ENCODE results near the gene ATF7. TPM values are rescaled to one million over a fixed set of nuclear protein-coding genes. Genes with fewer than 3 reads are reported as not detected.
A peak's percentile ranks its signal among the peaks of the same experiment; 100 is the strongest.
"Not testable (repeated sequence)": the region's sequence is repeated elsewhere in the genome, so short reads cannot be mapped to it uniquely, and the experiment has no call there.

ATF7 gene
- total RNA-seq, 1 experiment from 2014 or later: 31.6 TPM

DNA sequence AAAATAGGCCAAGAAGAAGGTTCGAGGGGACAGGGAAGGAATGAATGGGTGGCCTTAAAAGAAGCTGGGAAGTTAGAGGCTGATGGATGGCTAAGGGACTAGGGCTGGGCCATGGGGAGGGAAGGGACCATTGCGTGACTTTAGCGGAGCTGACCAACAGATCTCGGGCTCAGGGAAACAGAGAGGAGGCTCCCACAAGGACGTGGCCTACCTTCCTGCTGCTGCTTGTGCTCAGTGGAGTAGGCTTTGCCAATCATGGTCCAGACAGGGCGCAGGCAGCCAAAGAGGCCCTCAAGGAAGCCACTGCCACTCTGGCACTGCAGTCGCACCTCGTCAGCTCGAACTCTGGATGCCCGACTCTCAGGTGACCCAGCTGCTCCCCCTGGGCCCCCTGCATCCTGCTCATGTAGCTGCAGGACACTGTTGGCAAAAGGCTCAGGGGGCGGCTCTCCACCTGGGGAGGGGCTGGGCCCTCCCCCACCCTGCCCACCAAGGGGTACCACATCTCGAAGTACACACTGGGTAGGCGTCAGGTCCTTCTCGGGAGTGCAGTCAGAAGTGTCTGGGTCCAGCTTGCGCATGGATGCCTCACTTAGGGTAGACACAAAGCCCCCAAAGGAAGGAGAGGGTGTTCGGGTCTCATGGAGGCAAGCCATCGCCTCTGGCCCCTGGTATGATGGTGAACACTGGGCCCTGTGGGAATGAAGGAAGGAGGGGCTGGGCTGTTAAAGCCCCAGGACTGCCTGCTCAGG, 139.3 kb downstream of the ATF7 start:
- DNase-seq (ENCODE audit: extremely low read depth, low read depth): no peak

DNA sequence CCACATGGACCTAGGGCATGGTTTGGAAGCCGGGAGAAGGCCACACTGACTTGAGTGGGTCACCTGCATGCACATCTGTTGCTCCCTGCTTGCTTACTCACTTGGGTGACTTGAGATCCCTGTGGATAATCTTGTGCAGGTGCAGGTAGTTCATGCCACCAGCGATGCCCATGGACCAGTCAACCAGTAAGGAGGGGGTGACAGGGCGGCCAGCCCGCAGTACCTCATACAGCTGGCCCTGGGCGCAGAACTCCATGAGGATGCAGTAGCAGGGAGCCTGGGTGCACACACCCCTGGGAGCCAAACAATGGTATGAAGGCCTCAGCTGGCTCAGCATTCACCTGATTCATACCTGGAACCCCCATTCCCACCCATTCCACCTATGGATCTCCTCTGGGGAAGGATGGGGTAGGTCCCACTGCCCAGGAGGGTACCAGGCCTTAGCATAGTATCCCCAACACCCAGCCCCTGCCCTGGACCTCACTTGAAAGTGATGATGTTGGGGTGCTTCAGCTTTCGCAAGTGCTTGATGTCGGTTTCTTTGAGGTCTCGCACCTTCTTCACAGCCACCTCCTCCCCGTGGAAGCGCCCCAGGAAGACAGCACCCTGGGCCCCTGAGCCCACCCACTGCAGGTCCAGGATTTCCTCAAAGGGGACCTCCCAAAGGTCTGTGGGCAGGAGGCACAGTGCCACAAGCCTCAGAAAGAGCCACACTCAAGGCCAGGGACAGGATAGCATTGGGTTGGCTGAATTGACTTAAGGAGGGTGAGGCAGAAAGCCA, 140.0 kb downstream of the ATF7 start:
- no peak for DNase-seq (ENCODE audit: extremely low read depth, low read depth)

DNA sequence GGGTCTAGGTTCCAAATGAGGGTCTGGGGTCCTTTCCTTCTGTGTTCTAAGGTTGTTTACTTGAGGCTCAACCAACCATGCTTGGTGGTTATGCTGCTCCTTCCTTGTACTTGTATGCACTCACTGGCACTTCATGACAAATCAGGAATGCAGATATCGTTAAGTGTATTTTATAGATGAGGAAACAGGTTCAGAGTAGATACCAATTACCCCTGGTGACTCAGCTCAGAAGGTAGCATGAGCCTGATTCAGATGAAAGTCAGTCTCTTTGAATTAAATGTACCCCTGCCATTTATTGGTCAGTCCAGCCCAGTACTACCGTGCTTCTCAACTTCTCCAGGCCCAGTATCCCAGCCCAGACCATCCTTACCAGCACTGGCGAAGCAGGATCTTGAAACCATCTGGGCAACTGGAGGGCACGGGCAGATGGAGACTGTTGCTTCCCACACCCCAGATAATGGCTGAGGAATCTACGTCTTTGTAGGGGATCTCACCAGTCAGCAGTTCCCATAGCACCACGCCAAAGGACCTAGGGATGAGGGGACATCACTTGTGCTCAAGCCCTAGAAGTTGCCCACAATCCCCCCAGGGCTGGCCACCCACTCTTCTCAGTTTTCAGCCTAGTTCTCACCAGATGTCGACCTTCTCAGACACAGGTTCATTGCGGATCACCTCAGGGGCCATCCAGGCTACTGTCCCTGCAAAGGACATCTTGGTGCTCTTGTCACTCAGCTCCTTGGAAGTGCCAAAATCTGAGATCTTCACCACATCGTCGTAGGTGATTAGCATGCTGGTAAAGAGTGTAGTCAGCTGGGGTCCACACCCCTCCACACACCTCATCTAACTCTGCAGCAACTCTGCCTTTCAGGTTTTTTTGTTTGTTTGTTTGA, 141.3 kb downstream of the ATF7 start:
- DNase-seq (ENCODE audit: extremely low read depth, low read depth): no peak

DNA sequence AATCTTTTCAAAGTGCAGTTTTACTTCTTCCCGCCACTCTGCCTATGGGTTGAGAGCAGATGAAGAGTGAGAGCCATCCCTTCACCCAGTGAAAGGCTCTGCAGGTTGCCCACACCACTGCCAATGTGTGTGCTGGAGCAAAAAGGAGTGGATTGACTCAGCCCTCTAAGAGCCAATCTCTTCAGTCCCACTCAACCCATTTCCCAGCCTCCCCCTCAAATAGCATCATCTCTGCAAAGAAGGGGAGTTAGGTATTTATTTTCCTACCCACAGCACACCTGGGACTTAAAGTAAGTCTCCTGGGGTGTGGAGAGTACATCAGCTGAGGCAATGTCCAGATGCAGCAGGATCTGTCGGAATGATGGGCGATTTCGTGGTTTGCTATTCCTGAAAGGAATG, 142.2 kb downstream of the ATF7 start:
- no peak for DNase-seq (ENCODE audit: extremely low read depth, low read depth)

DNA sequence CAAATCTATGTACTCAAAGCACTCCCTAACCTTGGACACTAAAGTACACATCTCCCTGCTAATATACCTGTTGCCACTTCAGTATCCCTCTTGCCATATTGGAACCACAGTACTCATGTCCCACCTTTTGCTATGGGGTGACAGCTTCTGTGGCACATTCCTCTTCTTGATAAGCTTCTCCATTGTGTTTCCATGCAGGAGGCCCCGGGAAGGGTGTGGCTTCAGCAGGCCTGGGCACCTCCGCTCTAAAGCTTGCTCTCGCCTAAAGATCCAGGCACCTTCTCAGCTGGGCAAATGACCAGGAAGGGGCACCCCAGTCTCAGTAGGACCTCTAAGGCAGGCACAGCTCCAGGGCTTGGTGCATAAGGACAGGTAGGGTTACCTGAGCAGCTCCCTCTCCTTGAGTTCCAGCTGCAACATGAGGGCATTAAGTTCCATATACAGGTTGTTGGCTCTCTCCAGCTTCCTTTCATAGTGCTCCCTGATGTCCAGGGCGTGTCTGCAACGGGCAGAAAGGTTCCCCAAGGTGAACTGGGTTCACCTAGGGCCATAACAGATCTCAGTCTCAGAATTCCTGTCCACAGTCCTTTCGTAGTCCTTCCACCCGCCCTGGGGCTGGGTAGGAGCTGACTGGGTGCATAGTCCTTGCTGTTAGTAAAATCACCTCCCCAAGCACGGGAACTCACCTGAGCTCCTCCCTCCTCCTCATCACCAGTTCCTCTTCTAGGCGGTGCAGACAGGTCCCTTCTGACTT, 142.8 kb downstream of the ATF7 start:
- no peak for DNase-seq (ENCODE audit: extremely low read depth, low read depth)

DNA sequence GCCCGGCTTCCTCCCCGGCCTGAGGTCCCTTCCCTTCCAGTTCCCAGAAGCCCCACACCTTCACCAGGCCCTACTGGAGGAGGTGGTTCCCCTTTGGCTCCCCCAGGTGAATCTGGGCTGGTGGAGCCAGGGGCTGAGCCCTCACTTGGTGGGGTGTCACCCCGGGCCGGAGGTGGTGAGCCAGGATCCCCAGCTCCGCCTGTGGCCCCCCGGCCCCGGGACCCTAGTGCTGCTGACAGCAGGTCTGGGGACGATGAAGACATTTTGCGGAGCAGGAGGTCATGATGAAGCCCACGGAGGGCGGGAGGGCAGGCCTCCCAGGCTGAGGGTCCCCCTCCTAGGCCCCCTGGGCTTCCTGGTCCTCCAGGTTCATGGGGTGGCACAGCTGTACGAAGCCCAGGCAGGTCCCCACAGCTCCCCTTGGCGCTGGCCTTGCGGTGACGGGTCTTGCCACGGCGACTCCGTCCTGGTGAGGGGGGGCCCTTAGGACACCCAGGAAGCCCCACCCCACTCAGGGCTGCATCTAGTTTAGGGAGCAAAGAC, 143.5 kb downstream of the ATF7 start:
- no peak for DNase-seq (ENCODE audit: extremely low read depth, low read depth)

DNA sequence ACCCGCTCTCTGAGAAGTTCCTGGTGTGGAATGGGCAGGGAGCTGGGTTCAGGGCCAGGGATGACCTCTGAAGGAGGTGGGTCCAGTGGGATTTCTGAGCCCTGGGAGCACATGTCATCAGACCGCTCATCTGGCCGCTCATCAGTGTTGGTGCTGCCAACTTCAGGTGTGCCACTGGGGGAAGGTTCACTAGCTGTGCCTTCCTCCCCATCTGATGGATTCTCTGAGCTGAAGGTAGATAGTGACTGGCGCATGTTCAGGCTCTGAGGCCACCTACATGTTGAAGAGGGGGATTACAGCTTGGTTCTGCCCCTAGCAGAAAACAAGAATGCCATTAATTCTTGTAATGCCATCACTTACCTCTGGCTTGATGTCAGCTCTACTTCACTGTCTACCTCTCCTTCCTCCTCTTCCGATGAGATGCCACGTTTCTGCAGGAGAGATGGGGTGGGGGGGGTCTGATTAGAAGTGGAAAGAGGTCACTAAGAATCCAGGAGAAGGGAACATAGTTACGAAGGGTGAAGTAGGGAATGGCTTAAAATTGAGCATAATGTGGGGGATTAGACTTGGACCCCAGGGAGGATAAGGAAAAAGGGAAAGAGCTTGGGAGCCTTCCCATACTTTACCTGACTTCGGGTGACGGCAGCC, 144.1 kb downstream of the ATF7 start:
- no peak for DNase-seq (ENCODE audit: extremely low read depth, low read depth)

DNA sequence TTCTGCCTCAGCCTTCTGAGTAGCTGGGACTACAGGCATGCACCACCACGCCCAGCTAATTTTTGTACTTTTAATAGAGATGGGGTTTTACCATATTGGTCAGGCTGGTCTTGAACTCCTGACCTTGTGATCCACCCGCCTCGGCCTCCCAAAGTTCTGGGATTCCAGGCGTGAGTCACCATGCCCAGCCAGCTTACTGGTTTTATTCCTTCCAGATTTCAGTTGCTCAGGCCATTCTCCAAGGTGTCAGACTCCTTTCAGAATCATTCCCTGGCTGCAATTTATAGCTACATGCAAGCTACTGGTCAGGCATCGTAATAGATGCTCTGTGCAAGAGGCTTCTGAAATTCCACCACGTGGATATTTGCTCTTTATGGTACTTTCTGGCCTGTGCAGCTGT, 144.7 kb downstream of the ATF7 start:
- not testable (repeated sequence) for DNase-seq (ENCODE audit: extremely low read depth, low read depth)

DNA sequence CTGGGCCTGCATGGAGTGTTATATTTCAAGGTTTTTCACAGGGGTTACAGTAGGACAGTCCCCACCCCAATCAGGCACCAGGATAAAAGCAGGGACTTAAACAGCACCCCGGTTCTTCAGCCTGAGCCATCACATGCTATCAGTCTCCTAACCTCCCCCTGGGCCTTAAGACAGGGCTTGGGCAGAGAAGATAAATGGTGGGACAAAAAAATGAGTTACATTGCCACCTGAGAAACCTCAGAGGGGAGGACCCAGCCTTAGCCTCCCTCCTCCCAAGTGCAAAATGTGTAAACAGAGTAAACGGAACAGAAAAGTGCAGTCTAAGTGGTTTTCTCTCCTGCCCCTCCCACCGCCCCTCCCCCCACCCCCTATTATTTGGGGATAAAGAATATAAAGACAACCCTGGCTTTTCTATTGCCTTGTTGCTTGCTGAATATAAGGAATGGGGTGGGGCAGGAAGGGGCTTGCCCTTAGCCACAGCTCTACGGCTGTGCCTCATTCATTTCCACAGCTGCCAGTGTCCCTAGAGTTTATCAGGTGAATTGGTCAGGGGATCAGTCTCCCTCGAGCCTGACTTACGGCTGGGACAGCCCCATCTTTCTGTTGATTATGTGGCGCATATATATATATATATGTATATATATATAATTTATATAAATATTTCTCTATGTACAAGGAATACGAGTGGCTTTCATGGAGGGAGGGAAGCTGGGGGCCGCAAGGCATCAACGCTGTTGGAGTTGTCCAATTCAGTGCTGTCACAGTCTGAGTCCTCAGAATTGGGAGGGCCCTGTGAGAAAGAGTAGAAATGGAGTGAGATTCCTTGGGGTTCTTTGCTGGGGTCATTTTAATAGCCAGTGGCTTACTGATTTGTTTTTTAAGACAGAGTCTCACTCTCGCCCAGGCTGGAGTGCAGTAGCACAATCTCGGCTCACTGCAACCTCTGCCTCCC, 145.4 kb downstream of the ATF7 start:
- DNase-seq (ENCODE audit: extremely low read depth, low read depth): no peak

DNA sequence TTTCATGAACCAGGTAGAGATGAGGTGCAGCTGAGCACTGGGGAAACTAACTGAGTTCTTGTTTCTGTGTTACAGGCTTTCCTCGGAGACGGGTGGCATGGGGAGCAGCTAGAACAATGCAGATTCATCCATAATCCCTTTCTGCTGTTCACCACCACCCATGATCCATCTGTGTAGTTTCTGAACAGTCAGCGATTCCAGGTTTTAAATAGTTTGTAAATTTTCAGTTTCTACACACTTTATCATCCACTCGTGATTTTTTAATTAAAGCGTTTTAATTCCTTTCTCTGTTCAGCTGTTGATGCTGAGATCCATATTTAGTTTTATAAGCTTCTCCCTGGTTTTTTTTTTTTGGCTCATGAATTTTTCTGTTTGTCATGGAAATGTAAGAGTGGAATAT, 146.9 kb downstream of the ATF7 start:
- no peak for DNase-seq (ENCODE audit: extremely low read depth, low read depth)

DNA sequence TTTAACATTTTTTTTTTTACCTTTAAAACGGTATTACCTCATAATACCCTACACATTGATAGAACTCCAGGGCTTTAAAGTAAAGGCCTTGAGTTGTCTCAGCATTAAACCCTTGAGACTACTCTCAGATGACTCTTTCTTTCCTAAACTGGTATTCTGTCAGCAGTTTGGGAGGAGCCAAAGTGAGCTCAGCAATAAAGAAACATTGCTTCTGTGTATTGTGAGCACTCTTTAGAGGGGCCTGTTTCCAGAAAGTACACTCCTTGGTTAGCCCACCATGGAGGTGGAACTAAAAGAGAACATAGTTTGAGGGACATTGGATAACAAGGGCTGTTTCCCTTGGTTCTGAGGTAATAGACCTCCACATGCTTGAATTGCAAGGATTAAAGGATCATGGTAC, 147.3 kb downstream of the ATF7 start:
- no peak for DNase-seq (ENCODE audit: extremely low read depth, low read depth)

DNA sequence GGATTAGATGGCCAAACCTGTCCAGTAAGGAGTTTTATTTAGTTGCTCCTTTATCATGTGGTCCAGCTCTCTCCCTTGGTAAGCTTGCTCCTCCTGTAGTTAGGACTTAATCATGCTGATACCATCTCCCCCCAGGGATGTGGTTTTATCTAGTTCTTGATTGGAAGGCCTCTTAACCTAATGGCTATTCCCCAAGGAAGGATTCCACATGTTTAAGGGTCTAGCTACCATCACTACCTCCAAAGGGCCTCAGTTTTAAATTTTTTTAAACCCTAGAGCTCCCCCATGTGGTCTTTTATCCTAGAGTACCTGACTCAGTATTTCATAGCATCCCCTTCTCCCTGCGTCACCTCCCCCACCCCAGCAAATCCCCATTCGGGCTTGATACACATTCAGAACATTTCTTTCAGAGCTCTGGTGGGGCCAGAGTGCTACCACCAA, 149.4 kb downstream of the ATF7 start:
- peak; percentile 44 for DNase-seq (ENCODE audit: extremely low read depth, low read depth)

DNA sequence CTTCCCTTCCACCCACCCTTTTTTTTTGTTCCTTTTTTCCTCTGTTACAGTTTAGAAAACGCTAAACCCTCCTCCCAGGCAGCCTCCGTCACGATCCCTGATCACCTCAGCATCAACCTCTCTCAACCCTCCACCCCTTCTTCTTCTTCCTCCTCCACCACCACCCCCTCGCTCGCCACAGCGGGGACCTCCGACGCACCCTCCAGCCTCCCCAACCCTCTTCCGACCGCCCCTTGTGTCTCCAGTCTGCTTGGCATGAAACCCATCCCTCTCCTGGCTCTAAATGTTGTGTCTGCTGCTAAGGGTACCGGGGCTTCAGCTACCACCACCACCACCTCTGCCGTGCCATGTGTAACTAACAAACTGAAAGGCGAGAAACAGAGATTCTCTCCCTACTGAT, 151.4 kb downstream of the ATF7 start:
- DNase-seq (ENCODE audit: extremely low read depth, low read depth): no peak

DNA sequence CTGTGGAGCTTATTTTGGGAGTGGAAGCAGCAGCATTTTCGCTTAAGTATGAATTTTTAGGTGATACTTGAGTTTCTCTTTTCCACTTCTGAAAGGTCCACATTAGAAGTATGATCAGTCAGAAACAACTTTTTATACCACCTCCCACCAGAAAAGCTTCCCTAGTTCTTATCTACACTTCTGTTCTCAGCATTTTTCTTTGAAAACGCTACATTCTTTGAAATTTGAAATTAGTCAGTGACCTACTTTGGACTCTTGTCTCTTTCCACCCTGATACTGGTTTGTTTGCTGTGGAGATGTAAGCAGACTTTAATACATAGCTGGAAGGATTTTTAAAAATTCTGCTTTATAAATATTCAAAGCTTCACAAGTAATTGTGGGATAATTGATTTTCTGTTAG, 152.1 kb downstream of the ATF7 start:
- DNase-seq (ENCODE audit: extremely low read depth, low read depth): no peak

DNA sequence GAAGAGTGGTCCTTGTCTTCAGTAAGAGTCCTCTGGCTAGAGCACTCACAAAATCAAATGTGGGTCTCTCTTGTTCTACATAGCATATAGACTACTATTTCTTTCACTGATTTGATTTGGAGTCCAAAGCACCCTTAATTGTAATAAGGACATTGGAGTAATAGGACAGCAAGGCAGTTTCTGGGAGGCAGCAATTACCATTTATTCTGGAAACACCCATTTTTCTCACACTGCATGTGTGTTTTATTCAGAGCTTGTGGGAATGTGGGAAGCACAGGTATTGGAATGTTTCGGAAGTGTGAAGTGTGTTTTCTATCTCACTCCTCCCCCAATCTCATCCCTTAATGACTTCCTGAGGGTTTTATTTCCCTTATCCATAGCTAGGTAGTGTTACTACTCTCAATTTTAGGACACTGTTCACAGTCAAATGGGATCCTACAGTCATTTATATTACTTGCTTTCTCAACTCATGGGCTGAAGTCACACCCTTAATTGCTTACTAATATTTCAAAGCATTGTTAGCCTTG, 154.1 kb downstream of the ATF7 start:
- DNase-seq (ENCODE audit: extremely low read depth, low read depth): no peak

DNA sequence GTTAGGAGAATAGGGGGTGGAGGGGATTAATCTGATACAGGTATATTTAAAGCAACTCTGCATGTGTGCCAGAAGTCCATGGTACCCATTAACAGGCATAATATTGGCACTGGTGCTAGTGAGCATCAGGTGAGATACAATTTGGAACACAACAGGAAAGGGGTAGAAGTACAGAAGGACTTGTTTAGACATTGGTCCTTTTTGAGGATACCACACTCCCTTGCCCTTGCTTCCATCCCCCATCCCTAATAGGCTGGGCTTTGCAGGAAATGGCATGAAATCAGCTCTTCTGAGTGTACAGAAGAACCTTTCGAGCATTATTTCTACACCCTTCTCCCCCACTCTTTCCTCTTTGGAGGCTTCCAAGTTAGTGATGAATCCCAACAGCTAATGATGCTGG, 157.9 kb downstream of the ATF7 start:
- DNase-seq (ENCODE audit: extremely low read depth, low read depth): no peak

DNA sequence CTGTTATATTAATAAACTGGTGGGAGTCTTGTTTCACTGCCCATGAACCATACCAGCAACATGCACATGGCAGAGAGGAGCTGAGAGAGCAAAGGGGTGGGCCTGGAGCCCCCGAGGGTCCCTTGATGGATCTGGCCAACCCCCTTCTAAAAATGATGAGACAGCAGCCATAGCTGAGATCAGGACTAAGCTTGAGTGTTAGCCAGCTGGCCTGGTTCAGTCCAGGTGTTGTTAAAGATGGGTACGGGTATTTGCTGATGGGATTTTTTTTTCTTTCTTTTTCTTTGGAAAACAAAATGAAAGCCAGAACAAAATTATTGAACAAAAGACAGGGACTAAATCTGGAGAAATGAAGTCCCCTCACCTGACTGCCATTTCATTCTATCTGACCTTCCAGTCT, 158.3 kb downstream of the ATF7 start:
- DNase-seq (ENCODE audit: extremely low read depth, low read depth): no peak

DNA sequence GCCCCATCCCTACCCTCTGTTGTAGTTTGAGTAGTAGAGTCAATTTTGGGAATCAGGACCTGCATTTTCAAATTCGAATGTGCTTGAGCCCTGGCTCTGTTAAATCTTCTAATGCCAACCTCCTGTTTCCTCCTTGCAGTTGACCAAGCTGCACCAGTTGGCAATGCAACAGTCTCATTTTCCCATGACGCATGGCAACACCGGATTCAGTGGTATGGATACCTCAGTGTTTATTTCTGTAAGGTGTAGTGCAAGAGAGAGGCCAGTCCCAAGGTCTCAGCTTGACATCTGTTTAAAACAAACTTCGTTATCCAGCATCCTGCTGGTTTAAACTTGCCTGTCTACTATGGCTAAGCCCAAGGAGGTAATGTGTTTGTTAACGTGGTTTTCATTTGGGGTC, 159.1 kb downstream of the ATF7 start:
- DNase-seq (ENCODE audit: extremely low read depth, low read depth): no peak

All from NCI-H460 (cell line).